HL-60 (cell line): ENCODE results near the gene RANGAP1.

ENCODE experiments used
- DNase-seq, 2 experiments: peaks; one replicate each; pipeline ENCODE4 v3.0.0-alpha.2; 2010 to 2020; ENCODE audit warnings: low read depth in 1 of 2, low spot score in 1 of 2
- H3K27ac ChIP-seq: fragments of 250-450 bp; sonication (Bioruptor Pico); replicated peaks from 2 replicates; pipeline ENCODE4 v1.5.1; 2020; ENCODE audit warnings: mild to moderate bottlenecking, moderate library complexity
- H3K27me3 ChIP-seq: fragments of 250-450 bp; sonication (Bioruptor Pico); 2 replicates; pipeline ENCODE4 v1.5.1; 2021; ENCODE audit warnings: mild to moderate bottlenecking, moderate library complexity; ENCODE audit not compliant: insufficient read depth, poor library complexity, severe bottlenecking
- H3K4me3 ChIP-seq: replicated peaks from 2 replicates; pipeline ENCODE4 v1.5.1; 2011; ENCODE audit warnings: mild to moderate bottlenecking, control low read depth, low read length; ENCODE audit not compliant: insufficient read depth
- CTCF ChIP-seq: IDR thresholded peaks from one replicate; pipeline ENCODE4 v1.5.1; 2011; ENCODE audit warnings: low read length, control low read depth, inconsistent platforms; ENCODE audit not compliant: insufficient read depth
- GABPA ChIP-seq: IDR thresholded peaks from 2 replicates; pipeline ENCODE4 v1.6.1; 2012; ENCODE audit warnings: low read depth
- POLR2AphosphoS5 ChIP-seq: IDR thresholded peaks from 2 replicates; pipeline ENCODE4 v1.6.1; 2012; ENCODE audit warnings: low read depth
- SPI1 ChIP-seq: IDR thresholded peaks from 2 replicates; pipeline ENCODE4 v1.6.1; 2012; ENCODE audit warnings: low read depth, mild to moderate bottlenecking, borderline replicate concordance
- TF ChIP-seq, protein P1 (sequence below): IDR thresholded peaks from 2 replicates; pipeline ENCODE4 v1.6.1; 2012; ENCODE audit warnings: low read depth; ENCODE audit not compliant: insufficient replicate concordance

The RANGAP1 gene

GRCh38 chr22:41204992-41205900, 80.7 kb downstream of the RANGAP1 start, which contains the start of gene L3MBTL2:
L3MBTL2 (plus strand) TSS chr22:41205312; CDS start chr22:41205363, 51 bp downstream.
- TF ChIP-seq CTCF (no peak), POLR2AphosphoS5 (peak; percentile 67), SPI1 (no peak), GABPA (0 out of 2 replicates have a peak, but pooled peaks have one; percentile 22)
- H3K4me3 ChIP-seq = peak within 1 kb of the TSS; percentile 80
- H3K27me3 ChIP-seq = no peaks in the 10 kb centered on the region
- H3K27ac ChIP-seq = peak within 1 kb of the TSS; percentile 73
- DNase-seq = peak; percentile 96 to 99

DNA sequence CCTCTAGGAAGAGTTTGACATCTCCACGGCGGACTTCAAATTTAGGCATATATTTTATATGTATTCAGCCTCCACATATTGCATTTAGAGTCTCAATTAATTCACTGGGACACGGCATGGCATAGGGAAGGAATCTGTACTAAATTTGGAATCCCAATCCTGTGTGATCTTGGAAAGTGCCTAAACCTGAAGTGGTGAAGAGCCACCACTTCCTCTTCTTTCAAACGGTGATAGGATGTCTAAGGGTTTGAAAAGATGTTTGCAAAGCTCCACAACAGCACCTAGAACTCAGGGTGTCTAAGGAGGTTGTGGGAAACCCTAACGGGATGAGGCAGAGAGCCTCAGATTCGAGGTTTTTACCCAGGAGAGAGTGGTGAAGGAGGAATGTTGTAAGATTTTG, 81.9 kb downstream of the RANGAP1 start:
- no peak overlapping the region for H3K4me3 ChIP-seq
- H3K27ac ChIP-seq = no peak overlapping the region
- TF ChIP-seq SPI1 (peak; percentile 87), GABPA (no peak)
- no peaks in the 10 kb centered on the region for H3K27me3 ChIP-seq
- DNase-seq = no peak

- H3K4me3 ChIP-seq = no peak overlapping the region
- H3K27me3 ChIP-seq = peaks cover 2% of the 10 kb centered on the region
- DNase-seq = no peak
- H3K27ac ChIP-seq = no peak overlapping the region
- TF ChIP-seq POLR2AphosphoS5 (no peak), CTCF (no peak), SPI1 (no peak), GABPA (no peak)
- TF ChIP-seq, protein P1, sequence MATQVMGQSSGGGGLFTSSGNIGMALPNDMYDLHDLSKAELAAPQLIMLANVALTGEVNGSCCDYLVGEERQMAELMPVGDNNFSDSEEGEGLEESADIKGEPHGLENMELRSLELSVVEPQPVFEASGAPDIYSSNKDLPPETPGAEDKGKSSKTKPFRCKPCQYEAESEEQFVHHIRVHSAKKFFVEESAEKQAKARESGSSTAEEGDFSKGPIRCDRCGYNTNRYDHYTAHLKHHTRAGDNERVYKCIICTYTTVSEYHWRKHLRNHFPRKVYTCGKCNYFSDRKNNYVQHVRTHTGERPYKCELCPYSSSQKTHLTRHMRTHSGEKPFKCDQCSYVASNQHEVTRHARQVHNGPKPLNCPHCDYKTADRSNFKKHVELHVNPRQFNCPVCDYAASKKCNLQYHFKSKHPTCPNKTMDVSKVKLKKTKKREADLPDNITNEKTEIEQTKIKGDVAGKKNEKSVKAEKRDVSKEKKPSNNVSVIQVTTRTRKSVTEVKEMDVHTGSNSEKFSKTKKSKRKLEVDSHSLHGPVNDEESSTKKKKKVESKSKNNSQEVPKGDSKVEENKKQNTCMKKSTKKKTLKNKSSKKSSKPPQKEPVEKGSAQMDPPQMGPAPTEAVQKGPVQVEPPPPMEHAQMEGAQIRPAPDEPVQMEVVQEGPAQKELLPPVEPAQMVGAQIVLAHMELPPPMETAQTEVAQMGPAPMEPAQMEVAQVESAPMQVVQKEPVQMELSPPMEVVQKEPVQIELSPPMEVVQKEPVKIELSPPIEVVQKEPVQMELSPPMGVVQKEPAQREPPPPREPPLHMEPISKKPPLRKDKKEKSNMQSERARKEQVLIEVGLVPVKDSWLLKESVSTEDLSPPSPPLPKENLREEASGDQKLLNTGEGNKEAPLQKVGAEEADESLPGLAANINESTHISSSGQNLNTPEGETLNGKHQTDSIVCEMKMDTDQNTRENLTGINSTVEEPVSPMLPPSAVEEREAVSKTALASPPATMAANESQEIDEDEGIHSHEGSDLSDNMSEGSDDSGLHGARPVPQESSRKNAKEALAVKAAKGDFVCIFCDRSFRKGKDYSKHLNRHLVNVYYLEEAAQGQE = no peak
Measured at GRCh38 chr22:41203118-41203517, 82.9 kb downstream of the RANGAP1 start.

DNA sequence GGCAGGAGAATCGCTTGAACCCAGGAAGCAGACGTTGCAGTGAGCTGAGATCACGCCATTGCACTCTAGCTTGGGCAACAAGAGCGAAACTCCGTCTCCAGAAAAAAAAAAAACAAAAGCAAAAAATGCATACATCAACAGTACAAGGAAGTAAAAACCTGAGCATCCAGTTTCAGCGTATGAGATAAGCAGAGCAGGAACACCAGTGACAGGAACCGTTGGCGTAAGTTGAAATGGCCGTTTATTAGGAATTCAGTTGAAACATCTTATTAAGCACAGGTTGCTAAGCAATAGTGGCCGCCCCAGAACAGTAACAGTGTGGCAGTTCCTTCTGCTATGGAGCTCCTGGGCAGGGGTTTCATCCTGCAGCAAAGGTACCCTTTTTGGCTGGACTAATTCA, 84.8 kb downstream of the RANGAP1 start:
- Histone ChIP-seq H3K27me3 (peaks cover 2% of the 10 kb centered on the region), H3K27ac (no peak overlapping the region), H3K4me3 (no peak overlapping the region)
- TF ChIP-seq CTCF (no peak), POLR2AphosphoS5 (no peak), GABPA (no peak), SPI1 (no peak)
- TF ChIP-seq, protein P1 = no peak
- DNase-seq = peak in 1 of 2 experiments; percentile 7
